GM21786 (cell line): Measurements from ENCODE around the gene LRMDA.

Experiments
- ATAC-seq: cut with Tn5 transposase; IDR thresholded peaks from one replicate; pipeline ENCODE4 v1.9.1; 2021; ENCODE audit not compliant: unreplicated experiment

Gene LRMDA

GRCh38 chr10:75470901-75471300 lies 39.5 kb downstream of the LRMDA start:
- ATAC-seq = no peak

- no peak for ATAC-seq
These were observed 41.3 kb downstream of the LRMDA start for GRCh38 chr10:75472685-75473084.

GRCh38 chr10:75474106-75474505 lies 42.7 kb downstream of the LRMDA start:
- ATAC-seq = no peak

DNA sequence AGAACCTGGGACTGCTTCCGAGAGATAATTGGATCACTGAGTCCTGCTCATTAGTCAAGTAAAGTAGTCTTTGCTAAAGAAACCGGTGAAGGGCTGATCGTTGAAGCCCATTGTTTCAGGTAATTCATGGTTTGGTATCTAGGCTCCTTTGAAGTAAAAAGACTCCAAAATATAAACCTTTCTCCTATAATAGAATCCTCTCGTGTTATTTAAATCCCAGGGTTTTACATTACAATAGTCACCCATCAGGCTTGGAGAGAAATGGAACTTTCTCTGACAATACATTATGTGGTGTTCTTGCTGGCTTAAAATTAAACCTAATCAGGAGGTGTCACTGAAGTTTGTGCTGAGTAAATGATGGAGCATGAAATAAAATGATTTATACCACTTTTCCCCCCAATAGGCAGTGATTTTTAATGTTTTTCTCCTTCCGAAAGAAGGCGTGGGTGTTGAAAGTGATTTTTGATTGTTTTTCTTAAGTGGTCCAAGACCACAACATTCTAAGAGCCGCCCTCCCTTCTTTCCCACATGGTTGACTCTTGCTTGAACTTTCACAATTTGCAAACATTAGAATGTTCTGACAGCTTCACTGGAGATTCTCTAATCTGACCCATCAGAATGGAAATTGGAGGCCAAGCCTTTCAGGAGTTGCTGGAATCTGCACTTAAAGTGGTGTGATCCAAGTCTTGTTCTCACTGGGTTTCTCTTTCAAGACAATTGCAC lies 44.2 kb downstream of the LRMDA start:
- no peak for ATAC-seq

DNA sequence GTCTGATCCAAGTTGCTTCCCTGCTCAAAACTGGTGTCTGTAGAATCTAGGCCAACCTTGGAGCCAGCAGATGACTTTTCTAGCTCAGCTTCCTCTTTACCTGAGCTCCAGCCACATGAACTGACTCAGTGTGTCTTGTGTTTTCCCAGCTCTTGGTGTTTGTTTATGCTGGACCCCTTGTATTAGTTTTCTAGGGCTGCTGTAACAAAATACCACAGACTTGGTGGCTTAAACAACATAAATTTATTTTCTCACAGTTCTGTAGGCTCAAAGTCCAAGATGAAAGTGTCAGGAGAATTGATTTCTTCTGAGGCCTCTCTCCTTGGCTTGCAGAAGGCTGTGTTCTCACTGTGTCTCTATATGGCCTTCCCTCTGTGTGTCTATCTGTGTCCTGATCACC lies 45.1 kb downstream of the LRMDA start:
- no peak for ATAC-seq

DNA sequence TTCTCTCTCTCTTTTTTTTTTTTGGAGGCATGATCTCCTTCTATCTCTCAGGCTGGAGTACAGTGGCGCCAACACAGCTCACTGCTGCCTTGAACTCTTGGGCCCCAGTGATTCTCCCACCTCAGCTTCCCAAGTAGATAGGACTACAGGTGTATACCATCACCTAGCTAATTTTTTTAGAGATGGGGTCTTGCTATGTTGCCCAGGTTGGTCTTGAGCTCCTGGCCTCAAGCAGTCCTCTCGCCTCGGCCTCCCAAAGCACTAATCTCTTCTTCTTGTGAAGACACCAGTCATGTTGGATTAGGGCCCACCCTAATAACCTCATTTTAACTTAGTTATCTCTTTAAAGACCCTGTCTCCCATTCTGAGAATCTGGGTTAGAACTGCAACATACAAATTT lies 45.6 kb downstream of the LRMDA start:
- ATAC-seq = no peak

DNA sequence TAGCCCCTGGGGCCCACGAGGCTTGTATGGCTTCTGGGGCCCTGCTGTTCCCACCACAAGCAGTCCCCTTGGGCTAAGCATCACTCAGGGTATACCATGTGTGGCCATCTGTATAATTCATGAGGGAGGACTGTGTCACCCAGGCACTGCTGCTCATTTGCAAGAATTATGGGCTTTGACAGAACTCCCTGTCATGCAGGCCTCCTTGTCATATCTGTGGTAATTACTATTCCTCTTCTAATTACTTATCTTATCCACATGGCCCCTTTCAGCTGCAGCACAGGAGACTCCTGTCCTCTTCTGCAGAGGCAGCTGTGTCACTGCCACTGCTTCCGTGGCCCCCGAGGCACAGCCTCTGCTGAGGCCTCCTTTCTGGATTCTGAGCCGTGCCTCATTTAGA lies 46.3 kb downstream of the LRMDA start:
- ATAC-seq = no peak

DNA sequence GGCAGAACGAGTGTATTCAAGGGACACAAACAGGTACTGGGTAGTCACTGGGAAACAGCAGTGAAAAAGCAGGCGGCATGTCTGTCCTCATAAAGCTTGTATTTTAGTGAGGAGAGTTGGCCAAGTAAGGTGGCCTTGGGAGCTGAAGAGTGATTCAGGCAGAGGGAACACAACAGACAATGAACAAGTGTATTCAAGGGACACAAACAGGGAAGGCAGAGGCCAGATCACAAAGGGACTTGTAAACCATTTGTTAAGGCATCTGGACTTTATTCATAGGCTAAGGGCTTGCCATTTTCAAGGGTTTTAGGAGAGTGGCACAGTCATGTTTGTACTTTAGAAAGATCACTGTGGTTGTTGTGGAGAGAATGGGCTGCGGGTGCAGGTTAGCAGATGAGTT lies 49.0 kb downstream of the LRMDA start:
- no peak for ATAC-seq

- ATAC-seq = no peak
These were observed 51.8 kb downstream of the LRMDA start for GRCh38 chr10:75483188-75483587.

DNA sequence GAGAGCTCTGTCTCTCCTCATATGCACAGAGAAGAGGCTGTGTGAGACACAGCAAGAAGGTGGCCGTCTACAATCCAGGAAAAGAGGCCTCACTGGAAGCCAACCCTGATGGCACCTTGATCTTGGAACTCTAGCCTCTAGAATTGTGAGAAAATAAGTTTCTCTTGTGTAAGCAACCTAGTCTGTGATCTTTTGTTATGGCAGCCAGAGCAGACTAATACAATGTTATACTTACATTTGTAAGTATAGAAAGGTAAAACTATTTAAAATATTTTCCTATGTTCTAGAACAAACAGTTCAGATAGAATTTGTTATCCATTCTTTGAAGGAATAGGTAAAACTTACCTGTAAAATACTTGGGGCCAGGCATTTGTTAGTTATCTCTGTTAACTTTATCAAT lies 53.3 kb downstream of the LRMDA start:
- no peak for ATAC-seq

DNA sequence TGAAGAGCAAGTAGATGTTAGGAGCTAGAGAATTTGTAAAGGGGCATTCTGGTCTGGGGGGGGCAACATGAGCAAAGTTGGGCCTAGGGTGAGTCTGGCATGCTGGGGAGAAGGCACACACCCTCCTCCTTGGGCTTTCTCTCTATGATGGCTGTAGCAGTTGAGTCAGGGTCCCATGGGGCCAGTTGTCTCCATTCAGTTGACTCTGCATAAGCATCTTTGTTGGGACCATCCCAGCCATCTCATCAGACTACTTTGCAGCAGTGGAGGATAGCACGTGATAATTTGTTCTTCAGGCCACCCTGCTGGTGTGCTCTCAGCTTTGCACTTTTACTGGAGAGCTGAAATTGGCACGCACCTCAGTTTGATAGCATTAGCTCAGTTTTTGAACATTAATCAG lies 55.2 kb downstream of the LRMDA start:
- no peak for ATAC-seq

- no peak for ATAC-seq
These were observed 55.8 kb downstream of the LRMDA start for GRCh38 chr10:75487087-75487754.

- no peak for ATAC-seq
These were observed 56.3 kb downstream of the LRMDA start for GRCh38 chr10:75487755-75488125.

GRCh38 chr10:75492173-75492925 lies 60.9 kb downstream of the LRMDA start:
- no peak for ATAC-seq

DNA sequence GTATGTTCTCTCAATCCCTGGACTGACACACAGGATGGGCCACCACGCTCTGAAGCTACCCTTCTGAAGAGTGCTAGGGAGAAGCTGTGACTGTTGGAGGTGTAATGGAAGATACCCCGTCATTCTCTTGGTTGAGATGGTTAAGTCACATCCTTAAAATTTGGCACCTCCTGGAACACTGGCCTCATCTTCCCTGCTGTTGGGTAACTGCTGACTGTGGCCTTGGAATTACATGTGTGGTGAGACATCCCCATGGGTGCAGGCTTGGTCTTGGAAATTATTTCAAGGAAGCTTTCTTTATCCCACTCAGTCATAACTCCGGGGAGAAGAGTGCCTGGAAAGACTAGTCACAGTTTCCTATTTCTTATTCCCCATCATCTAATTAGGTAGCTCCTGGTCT lies 62.0 kb downstream of the LRMDA start:
- no peak for ATAC-seq

DNA sequence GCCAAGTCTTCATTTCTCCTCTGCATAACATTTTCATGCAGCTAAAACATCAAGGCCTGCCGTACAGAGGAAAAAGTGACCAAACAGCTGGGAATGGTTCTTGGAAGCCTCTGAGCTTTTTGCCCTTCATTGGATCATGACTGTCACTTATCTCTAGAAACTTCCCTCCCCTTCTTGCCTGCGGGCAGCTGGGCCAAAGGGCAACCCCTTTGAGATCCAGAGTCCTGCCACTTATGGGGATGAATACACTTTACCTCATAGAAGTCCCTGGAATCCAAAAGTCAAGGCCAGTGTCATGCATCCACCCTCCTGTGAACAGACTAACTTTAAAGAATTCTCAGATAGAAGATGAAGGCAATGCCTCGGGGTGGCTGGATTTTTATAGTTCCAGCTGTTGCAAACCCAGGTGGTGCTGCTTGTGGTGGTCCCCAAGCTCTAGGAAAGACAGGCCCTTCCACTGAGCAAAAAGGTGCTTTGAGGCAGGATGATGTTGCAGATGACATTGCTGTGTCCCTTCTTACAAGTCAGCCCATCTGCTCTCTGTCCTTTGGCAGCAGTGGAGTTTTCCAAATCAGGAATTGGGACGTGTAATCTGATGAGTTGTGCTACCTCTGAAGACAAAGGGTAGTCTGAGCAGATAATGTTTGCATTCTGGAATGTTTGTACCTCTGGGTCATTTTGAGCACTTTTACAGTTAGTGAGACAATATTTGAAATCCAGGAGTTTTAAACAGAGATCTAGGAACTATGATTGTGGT lies 64.2 kb downstream of the LRMDA start:
- no peak for ATAC-seq

DNA sequence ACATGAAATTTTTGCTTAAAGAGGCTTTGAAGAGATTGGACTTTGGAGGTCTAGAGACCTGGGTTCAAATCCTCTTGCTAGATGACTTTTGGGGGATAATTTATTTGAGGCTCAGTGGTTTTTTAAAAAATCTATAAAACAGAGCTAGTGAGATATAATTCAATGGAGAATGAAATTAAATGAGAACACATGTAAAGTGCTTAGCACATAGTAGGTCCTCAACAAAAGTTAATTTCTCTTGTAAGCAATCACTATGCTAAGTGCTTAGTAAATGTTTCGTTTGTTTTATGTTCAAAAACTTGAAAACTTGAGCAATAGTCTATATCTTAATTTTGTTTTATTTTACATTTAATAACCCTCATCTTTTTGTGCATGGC lies 64.8 kb downstream of the LRMDA start:
- ATAC-seq = no peak

DNA sequence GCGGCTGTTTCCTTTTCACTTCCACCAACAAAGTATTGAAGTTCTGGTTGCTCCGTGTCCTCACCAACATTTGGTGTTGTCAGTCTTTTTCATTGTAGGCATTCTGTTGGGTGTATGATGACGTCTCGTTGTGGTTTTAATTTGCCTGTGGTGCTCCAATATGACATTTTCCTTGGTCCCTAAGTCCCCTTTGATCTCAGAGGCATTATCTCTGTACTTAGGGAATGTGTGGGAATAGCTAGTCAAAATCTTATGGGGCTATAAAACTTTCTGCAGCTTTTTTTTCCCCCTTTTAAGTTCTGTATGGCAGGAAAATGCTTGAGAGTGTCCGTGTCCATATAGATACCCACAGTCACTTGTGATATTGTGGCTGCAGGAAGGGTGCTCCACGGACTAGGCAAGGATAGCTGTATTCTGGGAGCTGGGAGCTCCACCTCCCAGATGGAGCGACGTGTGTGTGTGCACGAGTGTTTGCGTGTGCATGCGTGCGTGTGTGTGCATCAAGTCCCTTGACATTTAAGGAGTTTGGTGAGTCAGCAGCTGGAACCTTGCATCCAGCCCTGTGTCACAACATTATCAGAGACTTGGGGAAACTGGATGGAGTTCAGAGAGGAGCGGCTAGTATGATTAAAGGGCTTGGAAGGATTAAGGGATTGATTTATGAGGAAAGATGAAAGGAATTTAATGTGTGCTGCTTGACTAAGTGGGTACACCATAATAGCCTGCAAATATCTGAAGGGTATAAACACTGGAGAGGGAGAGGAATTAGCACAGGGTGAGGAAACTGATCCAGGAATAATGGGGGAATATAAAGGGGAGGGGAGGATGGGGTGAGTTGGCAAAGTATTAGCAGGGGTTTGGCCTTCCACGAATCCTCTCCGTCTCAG lies 66.8 kb downstream of the LRMDA start:
- ATAC-seq = no peak

DNA sequence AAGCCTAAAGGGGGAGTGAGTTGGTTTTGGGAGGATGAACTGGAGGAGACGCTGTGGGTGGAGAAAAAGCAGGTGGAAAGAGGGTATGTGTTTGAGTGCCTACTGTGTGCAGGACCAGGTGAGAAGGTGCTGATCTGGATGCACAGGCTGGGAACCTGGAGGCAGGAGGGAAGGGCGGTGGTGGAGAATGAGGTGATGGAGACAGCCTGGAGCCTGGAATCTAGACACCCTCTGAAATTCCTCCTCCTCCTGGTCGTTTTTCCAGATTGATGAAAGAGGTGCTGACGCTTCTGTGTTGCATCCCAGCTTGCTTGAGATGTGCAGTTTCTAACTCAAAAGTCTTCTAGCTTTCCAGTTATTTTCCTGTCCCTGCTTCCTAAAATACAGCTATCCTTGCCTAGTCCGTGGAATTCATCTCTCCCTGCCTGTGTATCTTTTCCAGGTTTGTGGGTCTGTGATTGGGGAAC lies 67.5 kb downstream of the LRMDA start:
- ATAC-seq = no peak

GRCh38 chr10:75499556-75500160 lies 68.2 kb downstream of the LRMDA start:
- ATAC-seq = no peak
